ENCODE data around the gene AMIGO3.

DNA sequence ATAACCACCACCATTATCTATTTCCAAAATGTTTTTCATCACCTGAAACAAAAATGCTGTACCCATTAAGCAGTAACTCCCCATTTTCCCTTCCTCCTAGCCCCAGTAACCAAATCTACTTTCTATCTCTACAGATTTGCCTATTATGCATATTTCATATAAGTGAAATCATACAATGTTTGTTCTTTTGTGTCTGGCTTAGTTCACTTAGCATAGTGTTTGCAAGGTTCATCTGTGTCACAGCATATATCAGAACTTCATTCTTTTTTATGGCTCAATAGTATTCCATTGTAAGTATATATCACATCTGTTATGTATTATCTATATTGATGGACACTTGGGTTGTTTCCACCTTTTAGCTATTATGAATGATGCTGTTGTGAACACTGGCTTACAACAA lies 20.9 kb upstream of the AMIGO3 start:
- TF ChIP-seq CTCF (conservative IDR thresholded peaks at IDR 0.05; ENCODE audit: low read depth in 2 of 2) (no peak), EZH2 (IDR thresholded peaks at IDR 0.05; ENCODE audit: low read depth, unreplicated experiment) (no peak), POLR2AphosphoS5 (IDR thresholded peaks at IDR 0.05; ENCODE audit: low read depth) (no peak), STAT1 (IDR thresholded peaks at IDR 0.05; ENCODE audit: unreplicated experiment) (no peak), CREB1 (CRISPR knock-in tag; IDR thresholded peaks at IDR 0.05; ENCODE audit: low read depth) (no peak), EZH2phosphoT487 (IDR thresholded peaks at IDR 0.05; ENCODE audit: unreplicated experiment) (no peak), JUNB (IDR thresholded peaks at IDR 0.05; ENCODE audit: unreplicated experiment) (no peak), ZNF114 (CRISPR knock-in tag; IDR thresholded peaks at IDR 0.05) (no peak), ZNF331 (CRISPR knock-in tag; IDR thresholded peaks at IDR 0.05; ENCODE audit: low read depth) (no peak), ETS1 (IDR thresholded peaks at IDR 0.05) (no peak), ZNF462 (CRISPR knock-in tag; IDR thresholded peaks at IDR 0.05) (no peak)
- TF ChIP-seq, protein P1, sequence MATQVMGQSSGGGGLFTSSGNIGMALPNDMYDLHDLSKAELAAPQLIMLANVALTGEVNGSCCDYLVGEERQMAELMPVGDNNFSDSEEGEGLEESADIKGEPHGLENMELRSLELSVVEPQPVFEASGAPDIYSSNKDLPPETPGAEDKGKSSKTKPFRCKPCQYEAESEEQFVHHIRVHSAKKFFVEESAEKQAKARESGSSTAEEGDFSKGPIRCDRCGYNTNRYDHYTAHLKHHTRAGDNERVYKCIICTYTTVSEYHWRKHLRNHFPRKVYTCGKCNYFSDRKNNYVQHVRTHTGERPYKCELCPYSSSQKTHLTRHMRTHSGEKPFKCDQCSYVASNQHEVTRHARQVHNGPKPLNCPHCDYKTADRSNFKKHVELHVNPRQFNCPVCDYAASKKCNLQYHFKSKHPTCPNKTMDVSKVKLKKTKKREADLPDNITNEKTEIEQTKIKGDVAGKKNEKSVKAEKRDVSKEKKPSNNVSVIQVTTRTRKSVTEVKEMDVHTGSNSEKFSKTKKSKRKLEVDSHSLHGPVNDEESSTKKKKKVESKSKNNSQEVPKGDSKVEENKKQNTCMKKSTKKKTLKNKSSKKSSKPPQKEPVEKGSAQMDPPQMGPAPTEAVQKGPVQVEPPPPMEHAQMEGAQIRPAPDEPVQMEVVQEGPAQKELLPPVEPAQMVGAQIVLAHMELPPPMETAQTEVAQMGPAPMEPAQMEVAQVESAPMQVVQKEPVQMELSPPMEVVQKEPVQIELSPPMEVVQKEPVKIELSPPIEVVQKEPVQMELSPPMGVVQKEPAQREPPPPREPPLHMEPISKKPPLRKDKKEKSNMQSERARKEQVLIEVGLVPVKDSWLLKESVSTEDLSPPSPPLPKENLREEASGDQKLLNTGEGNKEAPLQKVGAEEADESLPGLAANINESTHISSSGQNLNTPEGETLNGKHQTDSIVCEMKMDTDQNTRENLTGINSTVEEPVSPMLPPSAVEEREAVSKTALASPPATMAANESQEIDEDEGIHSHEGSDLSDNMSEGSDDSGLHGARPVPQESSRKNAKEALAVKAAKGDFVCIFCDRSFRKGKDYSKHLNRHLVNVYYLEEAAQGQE (IDR thresholded peaks at IDR 0.05; ENCODE audit: unreplicated experiment) = no peak
